ENCODE results near the gene SLC9A8.
A peak's percentile ranks its signal among the peaks of the same experiment; 100 is the strongest.

Gene SLC9A8

DNA sequence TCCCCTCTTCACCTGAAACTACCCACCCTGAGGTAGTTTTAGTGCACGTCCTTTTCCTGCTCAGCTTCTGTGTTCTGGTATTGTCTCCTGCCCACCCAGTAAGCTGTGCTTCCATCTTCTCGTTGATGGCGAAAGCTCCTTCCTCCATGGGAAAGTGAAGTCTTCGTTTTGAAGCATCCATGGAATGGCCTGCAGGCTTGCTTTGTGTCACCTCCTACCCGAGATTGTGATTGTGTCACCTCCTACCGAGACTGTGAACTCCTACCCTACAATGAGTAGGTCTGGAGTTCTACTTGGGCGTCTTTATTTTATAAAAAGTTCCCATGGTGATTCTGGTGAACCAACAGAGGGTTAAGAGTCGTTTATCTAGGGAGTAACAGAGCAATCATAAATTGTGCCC, 25.9 kb downstream of the SLC9A8 start:
- H3K36me3 ChIP-seq (ENCODE audit: control insufficient read depth, insufficient read depth, low read length): no peaks in the 10 kb centered on the region
- H3K27ac ChIP-seq (ENCODE audit: low read depth, low read length): no peak overlapping the region
- no peaks in the 10 kb centered on the region for H3K4me1 ChIP-seq (ENCODE audit: control insufficient read depth, insufficient read depth, low read length)
- H3K9me3 ChIP-seq (ENCODE audit: control insufficient read depth, insufficient read depth, low read length): no peaks in the 10 kb centered on the region
- no peaks in the 10 kb centered on the region for H3K27me3 ChIP-seq (ENCODE audit: control insufficient read depth, insufficient read depth, low read length)
- no peak overlapping the region for H3K9ac ChIP-seq (ENCODE audit: low read depth, low read length)
- H3K4me3 ChIP-seq (ENCODE audit: low read depth, low read length): no peak overlapping the region

DNA sequence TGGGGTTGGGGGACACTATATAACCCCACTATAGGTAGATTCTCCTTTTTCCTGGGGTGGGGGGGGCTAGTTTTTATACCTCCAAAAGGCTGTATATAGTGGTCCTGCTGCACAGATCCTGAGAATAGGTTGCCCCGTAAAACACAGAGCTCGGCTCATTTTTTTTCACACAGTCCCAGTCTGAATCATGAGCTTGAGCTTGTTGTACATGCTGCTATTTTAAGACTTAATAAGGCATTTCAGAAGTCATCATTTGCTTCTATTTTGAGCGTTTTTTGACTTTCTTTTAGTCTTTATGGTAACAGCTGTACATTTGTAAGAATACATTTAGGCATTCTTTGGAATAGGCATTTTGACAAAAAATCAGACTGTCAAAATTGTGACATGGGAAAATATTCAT, 30.5 kb downstream of the SLC9A8 start:
- Histone ChIP-seq H3K4me1 (ENCODE audit: control insufficient read depth, insufficient read depth, low read length) (peaks cover 9% of the 10 kb centered on the region; the same call in 1 of the 2 replicates), H3K27me3 (ENCODE audit: control insufficient read depth, insufficient read depth, low read length) (no peaks in the 10 kb centered on the region), H3K9ac (ENCODE audit: low read depth, low read length) (no peak overlapping the region), H3K9me3 (ENCODE audit: control insufficient read depth, insufficient read depth, low read length) (no peaks in the 10 kb centered on the region), H3K27ac (ENCODE audit: low read depth, low read length) (no peak overlapping the region), H3K36me3 (ENCODE audit: control insufficient read depth, insufficient read depth, low read length) (no peaks in the 10 kb centered on the region), H3K4me3 (ENCODE audit: low read depth, low read length) (no peak overlapping the region)

DNA sequence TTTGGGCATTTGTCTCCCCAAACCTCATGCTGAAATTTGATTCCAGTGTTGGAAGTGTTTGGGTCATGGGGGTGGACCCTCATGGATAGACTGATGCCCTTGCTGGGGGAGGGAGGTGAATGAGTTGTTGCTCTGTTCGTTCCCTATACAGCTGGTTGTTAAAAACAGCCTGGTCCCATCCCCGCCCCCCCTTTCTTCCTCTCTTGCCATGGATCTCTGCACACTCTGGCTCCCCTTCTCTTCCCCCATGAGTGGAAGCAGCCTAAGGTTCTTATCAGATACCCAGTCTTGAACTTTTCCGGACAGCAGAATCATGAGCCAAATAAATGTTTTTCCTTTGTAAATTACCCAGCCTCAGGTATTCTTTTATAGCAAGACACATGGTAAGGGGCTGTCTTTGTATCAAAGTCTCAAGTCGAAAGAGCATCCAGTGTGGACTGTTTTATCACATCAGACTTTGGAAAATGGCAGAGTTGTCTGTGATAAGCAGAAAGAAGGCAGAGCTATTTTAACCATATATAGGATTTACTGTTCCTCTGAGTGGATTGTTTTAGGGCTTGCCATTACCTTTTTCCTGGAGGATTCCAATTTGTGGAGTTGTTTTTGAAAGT, 31.2 kb downstream of the SLC9A8 start:
- H3K27ac ChIP-seq (ENCODE audit: low read depth, low read length): no peak overlapping the region
- no peaks in the 10 kb centered on the region for H3K27me3 ChIP-seq (ENCODE audit: control insufficient read depth, insufficient read depth, low read length)
- H3K4me3 ChIP-seq (ENCODE audit: low read depth, low read length): no peak overlapping the region
- H3K36me3 ChIP-seq (ENCODE audit: control insufficient read depth, insufficient read depth, low read length): no peaks in the 10 kb centered on the region
- H3K4me1 ChIP-seq (ENCODE audit: control insufficient read depth, insufficient read depth, low read length): peaks cover 15% of the 10 kb centered on the region
- H3K9me3 ChIP-seq (ENCODE audit: control insufficient read depth, insufficient read depth, low read length): no peaks in the 10 kb centered on the region
- no peak overlapping the region for H3K9ac ChIP-seq (ENCODE audit: low read depth, low read length)

DNA sequence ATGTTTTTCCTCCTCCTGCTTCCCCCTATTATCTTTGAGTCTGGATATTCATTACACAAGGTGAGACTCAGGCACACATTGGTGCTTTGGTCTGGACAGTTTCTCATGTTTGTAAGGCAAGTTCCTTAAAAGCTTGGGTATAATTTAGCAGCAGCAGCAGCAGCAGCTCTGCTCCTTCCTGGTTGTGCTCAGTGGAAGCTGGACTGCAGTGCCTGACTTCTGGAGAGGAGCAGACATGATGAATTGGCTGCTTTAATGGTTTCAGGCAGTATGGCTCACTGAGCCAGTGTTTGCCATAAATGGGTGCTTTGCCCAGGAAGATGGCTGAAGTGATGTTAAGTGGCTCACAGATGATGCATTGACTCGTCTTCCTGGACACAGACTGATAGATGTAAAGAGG, 32.4 kb downstream of the SLC9A8 start:
- Histone ChIP-seq H3K27me3 (ENCODE audit: control insufficient read depth, insufficient read depth, low read length) (no peaks in the 10 kb centered on the region), H3K9ac (ENCODE audit: low read depth, low read length) (no peak overlapping the region), H3K4me1 (ENCODE audit: control insufficient read depth, insufficient read depth, low read length) (peaks cover 25% of the 10 kb centered on the region), H3K4me3 (ENCODE audit: low read depth, low read length) (no peak overlapping the region), H3K27ac (ENCODE audit: low read depth, low read length) (no peak overlapping the region), H3K9me3 (ENCODE audit: control insufficient read depth, insufficient read depth, low read length) (no peaks in the 10 kb centered on the region), H3K36me3 (ENCODE audit: control insufficient read depth, insufficient read depth, low read length) (no peaks in the 10 kb centered on the region)

DNA sequence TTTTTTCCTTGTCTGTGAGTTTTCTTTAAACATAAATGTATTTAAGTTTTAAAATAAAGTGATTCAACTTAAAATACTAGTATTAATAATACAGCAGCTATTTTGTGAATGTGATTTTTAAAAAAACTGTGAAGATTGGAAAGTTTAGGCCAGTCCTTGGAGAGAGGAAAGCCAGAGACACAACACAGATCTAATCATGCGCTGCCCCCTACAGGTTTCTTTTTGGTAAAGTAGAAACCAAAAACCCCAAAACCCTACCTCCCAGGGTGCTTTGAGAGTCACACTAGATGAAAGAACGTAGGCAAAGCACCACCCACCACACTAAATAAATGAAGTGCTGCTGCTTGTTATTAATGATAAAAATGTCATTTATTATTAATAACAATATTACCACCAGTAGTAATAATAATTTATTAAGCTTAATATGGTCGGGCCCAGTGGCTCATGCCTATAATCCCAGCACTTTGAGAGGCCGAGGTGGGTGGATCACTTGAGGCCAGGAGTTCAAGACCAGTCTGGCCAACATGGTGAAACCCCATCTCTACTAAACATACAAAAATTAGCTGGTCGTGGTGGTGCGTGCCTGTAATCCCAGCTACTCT, 33.7 kb downstream of the SLC9A8 start:
- Histone ChIP-seq H3K9me3 (ENCODE audit: control insufficient read depth, insufficient read depth, low read length) (no peaks in the 10 kb centered on the region), H3K4me1 (ENCODE audit: control insufficient read depth, insufficient read depth, low read length) (peaks cover 38% of the 10 kb centered on the region), H3K36me3 (ENCODE audit: control insufficient read depth, insufficient read depth, low read length) (no peaks in the 10 kb centered on the region), H3K27me3 (ENCODE audit: control insufficient read depth, insufficient read depth, low read length) (no peaks in the 10 kb centered on the region), H3K9ac (ENCODE audit: low read depth, low read length) (no peak overlapping the region), H3K27ac (ENCODE audit: low read depth, low read length) (no peak overlapping the region), H3K4me3 (ENCODE audit: low read depth, low read length) (no peak overlapping the region)

DNA sequence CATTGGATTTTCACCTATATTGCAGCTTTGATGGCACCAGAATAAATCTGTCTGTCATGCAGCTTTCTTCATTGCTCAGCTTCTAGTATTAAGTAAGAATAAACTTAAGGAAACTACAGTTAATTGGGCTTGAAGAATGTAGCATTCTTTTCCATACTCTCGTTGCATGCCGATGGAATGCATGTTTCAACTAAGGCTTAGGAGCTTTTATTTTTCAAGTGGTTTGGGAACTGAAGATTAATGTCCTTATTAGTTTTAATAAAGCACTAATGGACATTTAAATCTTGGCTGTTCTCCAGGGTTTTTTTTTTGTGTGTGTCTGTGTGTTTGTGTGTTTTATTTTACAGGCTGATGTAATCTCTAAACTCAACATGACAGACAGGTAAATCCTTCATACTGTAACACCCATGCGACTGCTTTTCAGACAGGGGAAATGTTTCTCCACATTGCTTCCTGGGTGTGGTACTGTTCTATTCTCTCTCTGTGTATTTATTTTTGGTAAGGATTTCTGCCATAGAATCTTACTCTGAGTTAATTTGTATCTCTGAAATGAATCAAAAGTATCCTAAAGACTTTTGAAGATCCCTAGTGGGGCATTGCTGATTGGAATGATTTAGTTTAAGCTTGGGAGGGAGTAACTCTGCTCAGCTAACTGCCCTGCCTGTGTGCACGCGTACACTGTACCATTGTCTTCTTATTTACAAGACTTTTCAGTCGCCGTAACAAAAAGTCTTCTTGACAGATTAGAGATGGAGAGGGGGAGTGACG, 38.0 kb downstream of the SLC9A8 start:
- Histone ChIP-seq H3K9ac (ENCODE audit: low read depth, low read length) (no peak overlapping the region), H3K36me3 (ENCODE audit: control insufficient read depth, insufficient read depth, low read length) (peaks cover 4% of the 10 kb centered on the region; the same call in 1 of the 2 replicates), H3K4me1 (ENCODE audit: control insufficient read depth, insufficient read depth, low read length) (peaks cover 48% of the 10 kb centered on the region), H3K9me3 (ENCODE audit: control insufficient read depth, insufficient read depth, low read length) (no peaks in the 10 kb centered on the region), H3K27me3 (ENCODE audit: control insufficient read depth, insufficient read depth, low read length) (no peaks in the 10 kb centered on the region), H3K4me3 (ENCODE audit: low read depth, low read length) (no peak overlapping the region), H3K27ac (ENCODE audit: low read depth, low read length) (no peak overlapping the region)

DNA sequence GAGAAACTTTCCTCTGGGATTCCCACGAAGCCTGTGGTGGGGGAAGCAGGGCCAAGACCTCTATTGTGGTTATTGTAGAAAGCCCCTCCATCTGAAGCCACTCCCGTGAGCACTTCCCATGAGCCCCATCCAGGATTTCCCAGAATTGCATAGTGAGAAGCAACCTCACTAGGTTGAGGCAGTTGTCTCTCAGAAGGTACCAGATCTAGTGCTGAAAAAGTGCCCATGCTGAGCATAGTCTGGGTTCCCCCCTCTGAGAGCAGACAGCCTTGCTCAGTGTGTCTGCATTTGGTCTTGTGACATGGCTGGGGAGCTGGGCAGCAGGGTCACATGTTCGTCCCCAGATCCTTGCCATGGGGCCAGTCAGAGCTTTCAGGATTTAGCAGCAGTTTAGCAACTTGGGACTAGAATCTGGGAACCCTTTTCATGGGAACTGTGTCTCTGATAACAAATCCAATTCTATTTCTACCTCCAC, 38.6 kb downstream of the SLC9A8 start:
- no peaks in the 10 kb centered on the region for H3K9me3 ChIP-seq (ENCODE audit: control insufficient read depth, insufficient read depth, low read length)
- no peak overlapping the region for H3K4me3 ChIP-seq (ENCODE audit: low read depth, low read length)
- H3K9ac ChIP-seq (ENCODE audit: low read depth, low read length): no peak overlapping the region
- H3K4me1 ChIP-seq (ENCODE audit: control insufficient read depth, insufficient read depth, low read length): peaks cover 48% of the 10 kb centered on the region
- H3K27me3 ChIP-seq (ENCODE audit: control insufficient read depth, insufficient read depth, low read length): no peaks in the 10 kb centered on the region
- peaks cover 7% of the 10 kb centered on the region; the same call in 1 of the 2 replicates for H3K36me3 ChIP-seq (ENCODE audit: control insufficient read depth, insufficient read depth, low read length)
- H3K27ac ChIP-seq (ENCODE audit: low read depth, low read length): no peak overlapping the region

DNA sequence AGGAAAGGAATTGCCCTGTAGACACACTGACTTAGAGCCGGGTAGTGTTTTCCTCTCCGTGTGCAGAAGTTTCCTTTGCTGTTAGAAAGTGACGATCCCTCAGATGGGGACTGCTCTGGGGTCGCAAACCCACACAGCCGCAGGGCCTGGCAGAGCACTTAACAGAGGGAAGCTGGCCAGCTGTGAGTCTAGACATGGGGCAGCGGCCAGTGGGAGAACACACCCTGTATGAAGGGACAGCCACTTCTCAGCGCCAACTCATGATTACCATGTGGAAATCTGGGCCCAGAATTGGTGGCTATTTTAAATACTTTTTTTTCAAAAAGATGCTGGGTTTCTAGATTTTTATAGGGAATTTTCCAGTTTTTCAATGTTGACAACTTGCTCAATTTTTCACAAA, 39.4 kb downstream of the SLC9A8 start:
- H3K27me3 ChIP-seq (ENCODE audit: control insufficient read depth, insufficient read depth, low read length): no peaks in the 10 kb centered on the region
- peaks cover 47% of the 10 kb centered on the region for H3K4me1 ChIP-seq (ENCODE audit: control insufficient read depth, insufficient read depth, low read length)

DNA sequence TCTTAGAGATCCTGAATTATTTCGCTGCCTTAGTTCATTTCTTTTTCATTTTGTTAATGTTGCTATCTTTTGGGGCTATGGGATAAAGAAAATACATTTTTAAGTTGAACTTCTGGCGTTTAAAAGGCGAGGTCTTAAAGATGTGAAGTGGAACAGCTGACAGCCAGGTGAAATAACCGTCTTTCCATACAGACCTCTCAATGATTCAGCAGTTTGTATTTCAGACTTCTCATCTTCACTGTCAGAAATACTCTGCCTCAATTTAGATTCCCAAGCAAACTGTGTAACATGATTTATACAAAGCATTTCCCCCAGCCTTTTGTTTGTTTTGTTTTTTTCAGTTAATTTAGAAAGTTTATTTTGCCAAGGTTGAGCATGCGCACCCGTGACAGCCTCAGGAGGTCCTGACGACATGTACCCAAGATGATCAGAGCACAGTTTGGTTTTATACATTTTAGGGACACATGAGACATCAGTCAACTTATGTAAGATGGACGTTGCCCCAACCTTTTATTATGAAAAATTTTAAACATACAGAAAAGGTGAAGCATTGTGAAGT, 40.0 kb downstream of the SLC9A8 start:
- H3K9me3 ChIP-seq (ENCODE audit: control insufficient read depth, insufficient read depth, low read length): no peaks in the 10 kb centered on the region
- H3K4me3 ChIP-seq (ENCODE audit: low read depth, low read length): no peak overlapping the region
- no peaks in the 10 kb centered on the region for H3K27me3 ChIP-seq (ENCODE audit: control insufficient read depth, insufficient read depth, low read length)
- peaks cover 7% of the 10 kb centered on the region; the same call in 1 of the 2 replicates for H3K36me3 ChIP-seq (ENCODE audit: control insufficient read depth, insufficient read depth, low read length)
- no peak overlapping the region for H3K27ac ChIP-seq (ENCODE audit: low read depth, low read length)
- H3K4me1 ChIP-seq (ENCODE audit: control insufficient read depth, insufficient read depth, low read length): peaks cover 41% of the 10 kb centered on the region
- H3K9ac ChIP-seq (ENCODE audit: low read depth, low read length): no peak overlapping the region

More for the DNA sequence above, 39.4 kb downstream of the SLC9A8 start:
- no peak overlapping the region for H3K27ac ChIP-seq (ENCODE audit: low read depth, low read length)
- no peak overlapping the region for H3K4me3 ChIP-seq (ENCODE audit: low read depth, low read length)
- no peak overlapping the region for H3K9ac ChIP-seq (ENCODE audit: low read depth, low read length)
- H3K9me3 ChIP-seq (ENCODE audit: control insufficient read depth, insufficient read depth, low read length): no peaks in the 10 kb centered on the region
- peaks cover 7% of the 10 kb centered on the region; the same call in 1 of the 2 replicates for H3K36me3 ChIP-seq (ENCODE audit: control insufficient read depth, insufficient read depth, low read length)

DNA sequence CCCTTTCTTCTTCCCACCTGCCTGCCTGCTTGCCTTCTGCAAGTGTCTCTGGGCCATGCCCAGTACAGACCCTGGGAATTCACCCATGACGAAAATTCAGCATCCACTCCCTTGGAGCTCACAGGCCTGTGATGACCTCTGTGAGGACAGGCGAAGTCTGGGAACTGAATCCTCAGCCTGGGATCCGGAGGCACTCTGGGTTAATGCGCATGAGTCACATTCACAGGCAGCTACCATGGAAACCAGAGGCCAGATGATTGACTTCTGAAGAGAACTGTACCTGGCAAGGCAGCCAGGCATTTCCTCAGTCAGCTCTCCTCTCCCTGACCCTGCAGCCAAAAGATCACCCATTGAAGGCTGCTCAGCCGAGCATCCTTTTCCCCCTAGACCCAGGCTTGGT, 41.0 kb downstream of the SLC9A8 start:
- H3K27me3 ChIP-seq (ENCODE audit: control insufficient read depth, insufficient read depth, low read length): no peaks in the 10 kb centered on the region
- H3K9ac ChIP-seq (ENCODE audit: low read depth, low read length): no peak overlapping the region
- peaks cover 7% of the 10 kb centered on the region; the same call in 1 of the 2 replicates for H3K36me3 ChIP-seq (ENCODE audit: control insufficient read depth, insufficient read depth, low read length)
- H3K9me3 ChIP-seq (ENCODE audit: control insufficient read depth, insufficient read depth, low read length): no peaks in the 10 kb centered on the region
- H3K4me3 ChIP-seq (ENCODE audit: low read depth, low read length): no peak overlapping the region
- H3K4me1 ChIP-seq (ENCODE audit: control insufficient read depth, insufficient read depth, low read length): peaks cover 35% of the 10 kb centered on the region
- peak overlapping the region; percentile 1 for H3K27ac ChIP-seq (ENCODE audit: low read depth, low read length)
